Body of pancreas (tissue), 4 donors: ENCODE measurements around the gene CDH12.

Experiments used
- POLR2A ChIP-seq, 3 donors: fragments of 450-650 bp; IDR thresholded peaks; one replicate each; pipeline ENCODE4 v1.6.1; 2016; ENCODE audit warnings: antibody characterized with exemption in 3 of 3, mild to moderate bottlenecking in 2 of 3
- TF ChIP-seq, protein P1 (sequence below), 7 experiments: fragments of 450-650 bp in 4 of 7; fragments of 200-600 bp in 3 of 7; sonication (generic) in 3 of 7; IDR thresholded peaks; one replicate each; pipeline ENCODE4 v1.5.1; 2016 to 2019; ENCODE audit warnings: antibody characterized with exemption in 7 of 7

GRCh38 chr5:22842574-22842973 lies 10.6 kb downstream of the CDH12 start:
- TF ChIP-seq POLR2A (IDR thresholded peaks at IDR 0.05) = no peak
- TF ChIP-seq, protein P1, sequence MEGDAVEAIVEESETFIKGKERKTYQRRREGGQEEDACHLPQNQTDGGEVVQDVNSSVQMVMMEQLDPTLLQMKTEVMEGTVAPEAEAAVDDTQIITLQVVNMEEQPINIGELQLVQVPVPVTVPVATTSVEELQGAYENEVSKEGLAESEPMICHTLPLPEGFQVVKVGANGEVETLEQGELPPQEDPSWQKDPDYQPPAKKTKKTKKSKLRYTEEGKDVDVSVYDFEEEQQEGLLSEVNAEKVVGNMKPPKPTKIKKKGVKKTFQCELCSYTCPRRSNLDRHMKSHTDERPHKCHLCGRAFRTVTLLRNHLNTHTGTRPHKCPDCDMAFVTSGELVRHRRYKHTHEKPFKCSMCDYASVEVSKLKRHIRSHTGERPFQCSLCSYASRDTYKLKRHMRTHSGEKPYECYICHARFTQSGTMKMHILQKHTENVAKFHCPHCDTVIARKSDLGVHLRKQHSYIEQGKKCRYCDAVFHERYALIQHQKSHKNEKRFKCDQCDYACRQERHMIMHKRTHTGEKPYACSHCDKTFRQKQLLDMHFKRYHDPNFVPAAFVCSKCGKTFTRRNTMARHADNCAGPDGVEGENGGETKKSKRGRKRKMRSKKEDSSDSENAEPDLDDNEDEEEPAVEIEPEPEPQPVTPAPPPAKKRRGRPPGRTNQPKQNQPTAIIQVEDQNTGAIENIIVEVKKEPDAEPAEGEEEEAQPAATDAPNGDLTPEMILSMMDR (IDR thresholded peaks at IDR 0.05) = no peak
